ENCODE measurements around the gene CAMK2B. TPM values are rescaled to one million over a fixed set of nuclear protein-coding genes. Genes with fewer than 3 reads are reported as not detected.

Gene CAMK2B
- total and polyA plus RNA-seq, 2 experiments from 2014 or later, result not detected

- Mint-ChIP-seq H3K36me3 (ENCODE audit: low read depth) (no peaks in the 10 kb centered on the region), H3K9me3 (no peaks in the 10 kb centered on the region), H3K27ac (no peak overlapping the region), H3K4me1 (no peaks in the 10 kb centered on the region), H3K27me3 (ENCODE audit: insufficient read depth, low read depth, poor library complexity) (peaks cover 1% of the 10 kb centered on the region), H3K4me3 (no peak overlapping the region)
- no peak overlapping the region for H3K27ac ChIP-seq (ENCODE audit: low read depth)
- H3K36me3 ChIP-seq (ENCODE audit: insufficient read depth), result no peaks in the 10 kb centered on the region
- TF ChIP-seq REST (IDR thresholded peaks at IDR 0.05; ENCODE audit: unreplicated experiment), result no peak
- TF ChIP-seq STAT1 (IDR thresholded peaks at IDR 0.05; ENCODE audit: unreplicated experiment), result no peak
- no peak for TF ChIP-seq POLR2AphosphoS5 (IDR thresholded peaks at IDR 0.05; ENCODE audit: low read depth)
- TF ChIP-seq CREB1 (CRISPR knock-in tag; IDR thresholded peaks at IDR 0.05; ENCODE audit: low read depth), result no peak
- no peak for TF ChIP-seq JUNB (IDR thresholded peaks at IDR 0.05; ENCODE audit: unreplicated experiment)
- TF ChIP-seq EZH2phosphoT487 (IDR thresholded peaks at IDR 0.05; ENCODE audit: unreplicated experiment), result no peak
- TF ChIP-seq ETS1 (IDR thresholded peaks at IDR 0.05), result no peak
- TF ChIP-seq NANOG (IDR thresholded peaks at IDR 0.05; ENCODE audit: borderline replicate concordance), result no peak
- no peak for TF ChIP-seq ZNF331 (CRISPR knock-in tag; IDR thresholded peaks at IDR 0.05; ENCODE audit: low read depth)
- TF ChIP-seq, protein P1, sequence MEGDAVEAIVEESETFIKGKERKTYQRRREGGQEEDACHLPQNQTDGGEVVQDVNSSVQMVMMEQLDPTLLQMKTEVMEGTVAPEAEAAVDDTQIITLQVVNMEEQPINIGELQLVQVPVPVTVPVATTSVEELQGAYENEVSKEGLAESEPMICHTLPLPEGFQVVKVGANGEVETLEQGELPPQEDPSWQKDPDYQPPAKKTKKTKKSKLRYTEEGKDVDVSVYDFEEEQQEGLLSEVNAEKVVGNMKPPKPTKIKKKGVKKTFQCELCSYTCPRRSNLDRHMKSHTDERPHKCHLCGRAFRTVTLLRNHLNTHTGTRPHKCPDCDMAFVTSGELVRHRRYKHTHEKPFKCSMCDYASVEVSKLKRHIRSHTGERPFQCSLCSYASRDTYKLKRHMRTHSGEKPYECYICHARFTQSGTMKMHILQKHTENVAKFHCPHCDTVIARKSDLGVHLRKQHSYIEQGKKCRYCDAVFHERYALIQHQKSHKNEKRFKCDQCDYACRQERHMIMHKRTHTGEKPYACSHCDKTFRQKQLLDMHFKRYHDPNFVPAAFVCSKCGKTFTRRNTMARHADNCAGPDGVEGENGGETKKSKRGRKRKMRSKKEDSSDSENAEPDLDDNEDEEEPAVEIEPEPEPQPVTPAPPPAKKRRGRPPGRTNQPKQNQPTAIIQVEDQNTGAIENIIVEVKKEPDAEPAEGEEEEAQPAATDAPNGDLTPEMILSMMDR (conservative IDR thresholded peaks at IDR 0.05; ENCODE audit: low read depth in 2 of 2), result no peak
- no peak for TF ChIP-seq ZNF462 (CRISPR knock-in tag; IDR thresholded peaks at IDR 0.05)
- TF ChIP-seq ZNF114 (CRISPR knock-in tag; IDR thresholded peaks at IDR 0.05), result no peak
- no peak for TF ChIP-seq EZH2 (IDR thresholded peaks at IDR 0.05; ENCODE audit: low read depth, unreplicated experiment)
- no peaks in the 10 kb centered on the region for H3K9me2 ChIP-seq (ENCODE audit: insufficient read depth)
- H3F3A ChIP-seq (replicated peaks; ENCODE audit: low read depth), result no peaks in the 10 kb centered on the region
- H3K4me3 ChIP-seq, result no peak overlapping the region
- DNase-seq (ENCODE audit: low spot score), result no peak
- H3K4me1 ChIP-seq (ENCODE audit: insufficient read depth), result no peaks in the 10 kb centered on the region
- no peaks in the 10 kb centered on the region for H4K20me1 ChIP-seq (replicated peaks; ENCODE audit: insufficient read depth)
- H3K27me3 ChIP-seq (ENCODE audit: insufficient read depth), result no peaks in the 10 kb centered on the region
- H3K79me2 ChIP-seq (replicated peaks; ENCODE audit: insufficient read depth), result no peaks in the 10 kb centered on the region
- no peak overlapping the region for H3K4me2 ChIP-seq
- no peak for ATAC-seq
- no peak overlapping the region for H2AFZ ChIP-seq
Observed at GRCh38 chr7:44368455-44368854, 43.1 kb upstream of the CAMK2B start.

Data from GM23338 (cell line).